Midbrain (tissue), 1 donor: ENCODE data around the gene MSRB2.
"Not testable (repeated sequence)": the region's sequence is repeated elsewhere in the genome, so short reads cannot be mapped to it uniquely, and the experiment has no call there.

Experiments
- DNase-seq: peaks from one replicate; lab custom pipeline; 2025; lab: John Stamatoyannopoulos, UW

Gene MSRB2

DNA sequence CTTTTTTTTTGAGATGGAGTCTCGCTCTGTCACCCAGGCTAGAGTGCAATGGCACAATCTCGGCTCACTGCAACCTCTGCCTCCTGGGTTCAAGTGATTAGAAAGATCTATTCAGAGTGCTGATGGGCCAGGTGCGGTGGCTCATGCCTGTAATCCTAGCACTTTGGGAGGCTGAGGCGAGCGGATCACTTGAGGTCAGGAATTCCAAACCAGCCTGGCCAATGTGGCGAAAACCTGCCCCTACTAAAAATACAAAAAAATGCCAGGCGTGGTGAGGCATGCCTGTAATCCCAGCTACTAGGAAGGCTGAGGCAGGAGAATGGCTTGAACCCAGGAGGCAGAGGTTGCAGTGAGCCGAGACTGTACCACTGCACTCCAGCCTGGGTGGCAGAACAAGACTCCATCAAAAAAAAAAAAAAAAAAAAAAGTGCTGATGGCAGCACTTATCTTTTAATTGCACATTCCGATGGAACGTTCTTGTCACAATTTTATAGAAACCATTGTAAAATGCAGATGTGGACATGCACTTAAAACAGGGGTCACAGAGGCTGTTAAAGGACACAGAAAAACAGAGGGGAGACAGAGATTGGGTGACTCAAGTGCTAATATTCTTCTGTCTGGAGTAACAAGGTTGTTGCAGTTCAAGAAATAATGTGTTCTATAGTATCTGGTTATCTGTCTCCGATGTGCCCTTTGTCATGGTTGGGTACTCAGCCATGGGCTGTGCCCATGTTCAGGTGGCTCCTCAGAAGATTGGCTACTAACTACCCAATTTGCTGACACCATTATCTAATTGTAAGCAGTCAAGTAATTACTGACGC lies 25.1 kb upstream of the MSRB2 start:
- not testable (repeated sequence) for DNase-seq

DNA sequence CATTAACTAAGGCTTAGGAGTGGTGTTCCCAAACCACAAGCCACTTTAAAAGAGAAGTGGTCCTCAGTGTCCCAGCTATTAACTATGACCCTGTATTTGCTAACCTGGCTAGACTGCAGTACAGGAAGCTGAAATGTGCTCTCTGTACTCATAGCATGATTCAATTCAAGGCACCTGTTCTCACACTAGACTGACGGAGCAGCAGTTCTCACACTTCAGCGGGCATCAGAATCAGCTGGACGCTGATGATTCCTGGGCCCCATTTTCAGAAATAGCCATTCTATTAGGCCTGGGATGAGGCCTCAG lies 24.5 kb upstream of the MSRB2 start:
- no peak for DNase-seq

GRCh38 chr10:23072593-23072992 lies 22.8 kb upstream of the MSRB2 start:
- peak; percentile 14 for DNase-seq

DNA sequence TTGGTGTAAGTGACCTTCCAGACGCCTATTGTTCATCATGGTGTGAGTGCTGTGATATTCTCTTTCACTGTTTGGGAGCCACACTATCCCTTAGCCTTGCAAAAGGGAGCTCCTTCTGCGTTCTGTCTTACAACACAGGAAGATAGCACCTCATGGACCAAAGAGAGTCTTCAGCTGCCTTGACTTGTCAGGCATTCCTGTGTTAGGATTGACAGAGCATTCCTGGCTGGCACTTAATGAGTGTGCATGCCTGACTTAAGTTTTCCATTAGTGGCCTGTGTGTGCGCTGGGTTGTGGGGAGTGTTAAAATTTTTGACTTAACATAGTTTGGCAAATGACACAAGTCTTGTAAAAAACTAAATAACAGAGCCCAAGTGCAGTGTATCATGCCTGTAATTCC lies 21.9 kb upstream of the MSRB2 start:
- DNase-seq = no peak

DNA sequence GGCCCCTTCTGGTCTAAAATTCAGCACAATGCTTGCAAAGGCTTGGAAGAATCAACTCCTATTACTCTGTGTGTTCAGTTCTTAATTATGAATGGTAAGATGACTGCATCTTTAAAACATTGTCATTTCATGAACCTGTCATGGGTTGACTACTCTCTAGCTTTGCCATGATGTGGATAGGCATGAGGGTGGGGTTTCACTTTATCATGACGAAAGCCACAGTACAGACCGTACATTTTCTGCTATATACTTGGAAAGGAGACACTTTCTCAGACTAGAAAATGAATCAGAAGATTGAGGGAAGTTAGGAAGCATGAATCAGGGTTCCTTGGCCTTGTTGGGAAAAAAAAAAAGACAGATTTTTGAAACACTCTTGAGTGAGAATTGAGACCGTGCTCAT lies 19.7 kb upstream of the MSRB2 start:
- no peak for DNase-seq

- DNase-seq = no peak
Measured at GRCh38 chr10:23078114-23078513, 17.3 kb upstream of the MSRB2 start.

- DNase-seq = no peak
Measured at GRCh38 chr10:23079700-23080099, 15.7 kb upstream of the MSRB2 start.

- no peak for DNase-seq
Measured at GRCh38 chr10:23080262-23080661, 15.1 kb upstream of the MSRB2 start.

- no peak for DNase-seq
Measured at GRCh38 chr10:23081221-23081750, 14.1 kb upstream of the MSRB2 start.

DNA sequence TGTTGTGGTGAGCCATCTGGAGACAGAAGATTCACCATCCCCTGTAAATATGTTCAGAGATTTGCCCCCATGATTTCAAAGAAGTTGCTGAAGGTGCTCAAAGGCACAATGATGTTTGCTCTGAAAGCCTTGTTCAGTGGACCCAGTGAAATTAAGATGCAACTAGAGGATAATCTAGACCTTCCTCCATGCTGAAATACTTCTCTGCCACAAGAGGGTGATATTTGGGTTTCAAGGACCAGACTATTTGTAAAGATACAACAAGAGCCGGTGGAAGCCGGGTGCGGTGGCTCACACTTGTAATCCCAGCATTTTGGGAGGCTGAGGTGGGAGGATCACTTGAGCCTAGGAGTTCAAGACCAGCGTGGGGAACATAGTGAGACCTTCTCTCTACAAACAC lies 13.5 kb upstream of the MSRB2 start:
- DNase-seq = no peak

DNA sequence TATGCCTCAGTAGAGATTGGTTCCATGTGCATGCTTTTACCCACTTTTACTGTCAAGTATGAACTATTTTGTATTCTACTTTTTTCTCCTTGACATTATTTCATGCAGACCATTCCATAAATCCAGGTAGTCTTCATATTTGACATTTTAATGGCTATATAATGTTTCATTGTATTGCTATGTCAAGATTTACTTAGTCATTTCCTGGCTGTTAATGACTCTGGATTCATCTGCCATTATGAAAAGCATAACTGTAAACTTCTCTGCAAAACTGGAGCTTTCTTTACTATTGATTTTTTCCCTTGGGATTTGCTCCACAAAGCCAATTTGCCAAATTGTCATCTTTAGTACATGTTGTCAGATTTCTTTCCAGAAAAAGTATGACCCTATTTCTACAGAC lies 6.8 kb upstream of the MSRB2 start:
- DNase-seq = no peak

GRCh38 chr10:23094786-23095403 lies 484 bp upstream of the MSRB2 start:
- DNase-seq = no peak

DNA sequence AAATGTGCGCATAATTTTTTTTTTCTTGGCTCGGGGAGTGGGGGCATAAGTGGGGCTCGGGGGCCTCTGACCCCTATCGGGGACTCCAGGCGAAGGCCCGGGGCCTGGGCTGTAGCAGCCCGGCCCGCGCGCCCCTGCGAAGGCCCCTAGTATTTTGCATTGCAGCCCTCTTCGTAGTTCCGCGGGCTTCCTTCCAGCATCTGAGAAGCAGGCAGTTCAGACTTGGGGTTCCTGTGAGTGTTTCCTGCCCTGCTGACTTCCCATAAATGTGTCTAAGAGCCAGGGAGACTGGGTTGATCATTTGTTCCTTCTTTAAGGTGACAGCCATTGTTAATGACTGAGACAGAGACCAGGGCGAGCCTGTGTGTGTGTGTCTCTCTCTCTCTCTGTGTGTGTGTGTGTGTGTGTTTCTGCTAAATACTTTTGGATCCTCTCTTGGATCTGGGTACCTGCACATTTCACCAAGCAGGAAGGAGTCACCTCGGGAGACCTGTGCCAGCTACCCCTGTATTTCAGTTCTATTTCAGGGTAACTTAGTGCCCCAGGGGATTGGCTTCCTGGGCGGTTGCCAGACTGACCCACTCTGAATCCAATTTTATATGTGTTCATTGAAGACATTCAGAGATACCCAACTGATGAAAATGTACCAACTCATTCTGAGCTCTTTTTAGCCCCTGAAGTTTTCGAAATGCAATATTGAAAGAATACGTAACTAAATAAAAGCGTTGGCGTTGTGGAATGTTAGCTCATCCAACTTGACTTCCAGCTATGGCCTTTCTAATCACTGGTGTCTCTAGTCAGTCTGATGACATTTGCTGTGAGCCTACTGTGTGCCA lies 805 bp downstream of the MSRB2 start:
- peak; percentile 43 for DNase-seq

- DNase-seq = no peak
Measured at GRCh38 chr10:23096802-23097549, 1.6 kb downstream of the MSRB2 start.

DNA sequence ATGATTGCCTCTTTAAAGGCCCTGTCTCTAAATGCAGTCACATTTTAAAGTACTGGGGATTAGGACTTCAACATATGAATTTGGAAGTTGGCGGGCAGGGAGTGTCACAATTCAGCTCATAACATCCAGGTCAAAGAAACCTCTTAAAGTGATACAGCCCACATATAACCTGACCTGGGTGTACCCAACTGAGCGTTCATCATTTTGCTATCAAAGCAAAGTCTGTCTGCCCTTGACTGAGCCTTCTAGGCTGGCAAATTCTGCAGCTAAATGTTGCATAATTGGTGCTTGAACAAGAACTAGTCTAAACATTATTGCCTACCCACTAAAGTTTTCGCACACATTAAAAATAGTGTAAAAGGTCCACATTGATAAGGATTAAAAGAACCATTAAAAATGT lies 3.7 kb downstream of the MSRB2 start:
- DNase-seq = no peak

DNA sequence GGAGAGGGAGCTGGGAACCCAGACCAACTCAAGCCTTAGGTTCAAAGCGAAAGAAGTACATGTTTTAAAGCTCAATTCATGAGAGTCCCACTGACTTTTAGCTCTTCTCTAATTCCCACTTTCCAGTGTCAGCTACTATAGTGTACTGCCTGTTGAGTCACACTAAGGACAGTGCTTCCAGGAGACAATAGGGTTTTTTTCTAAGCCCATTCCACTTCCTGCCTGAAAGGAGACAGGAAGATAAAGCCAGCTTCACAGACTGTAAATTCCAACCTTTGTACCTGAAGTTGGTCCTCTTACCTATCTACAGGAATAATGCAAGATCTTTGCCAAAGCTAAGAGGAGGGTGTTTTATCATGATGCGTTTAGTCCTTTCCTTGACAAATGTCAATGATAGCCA lies 4.4 kb downstream of the MSRB2 start:
- DNase-seq = no peak

DNA sequence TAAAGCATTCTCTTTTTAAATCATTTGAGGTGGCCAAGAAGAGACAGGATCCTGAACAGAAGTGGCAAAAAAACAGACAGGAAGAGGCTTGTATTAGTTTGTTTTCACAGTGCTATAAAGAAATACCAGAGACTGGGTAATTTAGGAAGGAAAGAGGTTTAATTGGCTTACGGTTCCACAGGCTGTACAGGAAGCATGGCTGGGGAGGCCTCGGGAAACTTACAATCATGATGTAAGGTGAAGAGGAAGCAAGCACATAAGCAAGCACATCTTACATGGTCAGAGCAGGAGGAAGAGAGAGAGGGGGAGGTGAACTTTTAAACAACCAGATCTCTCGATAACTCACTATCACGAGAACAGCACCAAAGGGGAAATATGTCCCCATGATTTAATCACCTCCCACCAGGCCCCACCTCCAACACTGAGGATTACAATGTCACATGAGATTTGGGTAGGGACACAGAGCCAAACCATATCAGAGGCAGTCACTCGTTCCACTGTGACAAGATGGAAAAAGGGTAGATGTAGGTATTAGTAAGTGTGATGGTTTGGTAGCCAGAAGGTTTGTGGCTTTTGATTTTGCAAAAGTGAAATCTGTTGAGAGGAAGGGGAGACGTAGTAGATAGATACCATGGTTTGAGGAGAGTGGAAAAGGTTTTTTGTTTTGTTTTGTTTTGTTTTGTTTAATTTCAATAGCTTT lies 5.1 kb downstream of the MSRB2 start:
- no peak for DNase-seq

GRCh38 chr10:23106331-23107072 lies 11.1 kb downstream of the MSRB2 start:
- no peak for DNase-seq

- DNase-seq = peak; percentile 26
Measured at GRCh38 chr10:23110722-23111516, 15.5 kb downstream of the MSRB2 start.
